ENCODE results near the gene GCSAM. TPM values are rescaled to one million over a fixed set of nuclear protein-coding genes. Genes with fewer than 3 reads are reported as not detected.
A peak's percentile ranks its signal among the peaks of the same experiment; 100 is the strongest.

Gene GCSAM
- total RNA-seq, 1 donor from 2014 or later = 0.67 TPM

DNA sequence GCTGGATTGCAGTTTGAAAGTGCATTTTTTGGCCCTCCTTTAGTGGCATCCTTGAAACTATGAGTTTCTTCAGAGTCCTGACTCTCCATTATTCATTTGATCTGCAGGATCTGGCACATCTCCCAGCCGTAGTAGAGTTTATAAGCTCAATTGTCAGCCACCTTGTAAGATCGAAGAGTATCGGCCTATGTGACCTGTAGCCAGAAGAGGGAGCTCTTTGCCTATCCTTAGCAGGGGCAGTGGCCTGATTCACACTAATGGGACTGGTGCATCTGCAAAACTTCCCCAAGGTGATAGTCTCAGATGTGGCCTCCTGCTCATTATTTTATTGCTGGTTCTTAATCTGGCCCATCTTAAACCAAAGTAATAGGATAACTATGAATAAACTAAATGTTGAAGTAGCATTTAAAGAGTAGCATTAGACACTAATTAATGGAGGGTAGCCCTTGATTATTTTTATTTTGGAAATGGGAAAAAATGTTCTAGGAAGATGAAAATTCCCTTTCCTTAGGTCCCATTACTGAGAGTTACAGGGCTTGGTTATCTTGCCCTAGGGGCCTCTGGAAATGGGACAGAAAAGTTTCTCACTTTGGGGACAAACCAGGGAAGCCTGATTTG is 21.2 kb downstream of the GCSAM start:
- H3K27me3 Mint-ChIP-seq (ENCODE audit: low read depth) = no peaks in the 10 kb centered on the region
- peak in 1 of 2 experiments; percentile 60 for DNase-seq (ENCODE audit: low spot score in 2 of 2, unreplicated experiment in 2 of 2)
- peaks cover 11% of the 10 kb centered on the region for H3K4me1 Mint-ChIP-seq
- H3K9me3 Mint-ChIP-seq = no peaks in the 10 kb centered on the region
- TF ChIP-seq, protein P1, sequence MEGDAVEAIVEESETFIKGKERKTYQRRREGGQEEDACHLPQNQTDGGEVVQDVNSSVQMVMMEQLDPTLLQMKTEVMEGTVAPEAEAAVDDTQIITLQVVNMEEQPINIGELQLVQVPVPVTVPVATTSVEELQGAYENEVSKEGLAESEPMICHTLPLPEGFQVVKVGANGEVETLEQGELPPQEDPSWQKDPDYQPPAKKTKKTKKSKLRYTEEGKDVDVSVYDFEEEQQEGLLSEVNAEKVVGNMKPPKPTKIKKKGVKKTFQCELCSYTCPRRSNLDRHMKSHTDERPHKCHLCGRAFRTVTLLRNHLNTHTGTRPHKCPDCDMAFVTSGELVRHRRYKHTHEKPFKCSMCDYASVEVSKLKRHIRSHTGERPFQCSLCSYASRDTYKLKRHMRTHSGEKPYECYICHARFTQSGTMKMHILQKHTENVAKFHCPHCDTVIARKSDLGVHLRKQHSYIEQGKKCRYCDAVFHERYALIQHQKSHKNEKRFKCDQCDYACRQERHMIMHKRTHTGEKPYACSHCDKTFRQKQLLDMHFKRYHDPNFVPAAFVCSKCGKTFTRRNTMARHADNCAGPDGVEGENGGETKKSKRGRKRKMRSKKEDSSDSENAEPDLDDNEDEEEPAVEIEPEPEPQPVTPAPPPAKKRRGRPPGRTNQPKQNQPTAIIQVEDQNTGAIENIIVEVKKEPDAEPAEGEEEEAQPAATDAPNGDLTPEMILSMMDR (IDR thresholded peaks at IDR 0.05; ENCODE audit: unreplicated experiment) = peak; percentile 55
- H3K36me3 Mint-ChIP-seq = no peaks in the 10 kb centered on the region
- H3K4me3 Mint-ChIP-seq = no peak overlapping the region
- no peak overlapping the region for H3K27ac Mint-ChIP-seq

DNA sequence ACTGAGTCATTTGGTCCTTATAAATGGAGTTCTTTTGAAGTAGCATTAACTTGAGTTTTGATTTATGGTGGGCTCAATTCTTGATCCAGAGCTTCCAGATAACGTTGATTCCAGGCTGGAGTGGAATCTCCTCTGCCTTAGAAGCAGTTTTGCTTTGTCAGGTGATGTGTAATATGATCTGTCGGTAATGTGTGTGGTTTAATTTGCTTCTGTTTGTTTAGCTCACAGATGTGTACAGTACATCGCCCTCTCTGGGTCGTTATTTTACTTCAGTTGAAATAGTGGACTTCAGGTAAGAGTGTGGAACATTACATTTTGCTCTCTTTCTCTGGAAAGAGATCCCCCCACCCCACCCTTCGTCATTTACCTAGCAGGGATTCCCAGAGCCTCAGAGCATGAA is 23.7 kb downstream of the GCSAM start:
- Mint-ChIP-seq H3K9me3 (no peaks in the 10 kb centered on the region), H3K4me1 (peaks cover 11% of the 10 kb centered on the region), H3K27me3 (ENCODE audit: low read depth) (no peaks in the 10 kb centered on the region), H3K27ac (no peak overlapping the region), H3K36me3 (no peaks in the 10 kb centered on the region), H3K4me3 (no peak overlapping the region)
- TF ChIP-seq, protein P1 (IDR thresholded peaks at IDR 0.05; ENCODE audit: unreplicated experiment) = no peak
- DNase-seq (ENCODE audit: low spot score in 2 of 2, unreplicated experiment in 2 of 2) = no peak

DNA sequence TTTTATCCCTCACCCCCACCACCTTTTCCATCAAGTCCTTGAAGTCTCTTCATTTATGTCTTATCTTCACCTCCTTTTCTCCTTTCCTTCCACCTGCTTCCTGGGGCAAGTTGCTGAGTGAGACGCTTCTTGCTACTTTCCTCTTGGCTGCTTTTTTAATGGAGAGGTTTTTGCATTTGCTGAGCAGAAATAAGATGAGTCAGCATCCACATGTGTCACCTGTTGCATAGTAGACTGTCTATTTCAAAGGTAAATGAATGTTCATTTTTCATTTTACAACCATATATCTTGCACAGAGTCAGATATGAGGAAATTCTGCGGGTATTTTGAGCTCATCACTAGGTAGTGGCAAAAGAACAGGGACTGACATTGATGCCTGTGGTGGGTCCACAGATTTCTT is 28.3 kb downstream of the GCSAM start:
- TF ChIP-seq, protein P1 (IDR thresholded peaks at IDR 0.05; ENCODE audit: unreplicated experiment) = no peak
- no peak for DNase-seq (ENCODE audit: low spot score in 2 of 2, unreplicated experiment in 2 of 2)
- H3K4me1 Mint-ChIP-seq = peaks cover 9% of the 10 kb centered on the region
- no peaks in the 10 kb centered on the region for H3K36me3 Mint-ChIP-seq
- H3K27me3 Mint-ChIP-seq (ENCODE audit: low read depth) = no peaks in the 10 kb centered on the region
- H3K9me3 Mint-ChIP-seq = no peaks in the 10 kb centered on the region
- no peak overlapping the region for H3K27ac Mint-ChIP-seq
- H3K4me3 Mint-ChIP-seq = no peak overlapping the region

DNA sequence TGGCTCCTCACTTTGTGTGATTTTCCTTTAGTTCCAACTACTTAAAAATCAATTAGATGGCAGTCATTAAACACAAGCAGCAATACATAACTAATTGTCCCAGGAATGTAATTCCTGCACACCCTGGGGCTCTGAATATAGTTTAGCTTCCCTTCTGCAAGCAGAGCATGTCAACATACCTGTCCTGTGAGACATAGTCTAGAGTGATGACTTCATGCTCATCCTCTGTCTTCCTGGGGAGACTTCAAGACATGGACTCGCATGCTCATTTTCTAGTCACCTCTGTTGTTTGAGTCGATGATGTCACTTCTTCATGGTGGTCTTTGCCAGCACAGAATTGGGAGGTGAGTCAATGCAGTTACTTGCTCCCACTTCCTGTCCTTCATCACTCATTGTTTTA is 31.1 kb downstream of the GCSAM start:
- Mint-ChIP-seq H3K27ac (no peak overlapping the region), H3K27me3 (ENCODE audit: low read depth) (no peaks in the 10 kb centered on the region), H3K4me3 (no peak overlapping the region), H3K9me3 (peaks cover 5% of the 10 kb centered on the region), H3K36me3 (peaks cover 2% of the 10 kb centered on the region), H3K4me1 (no peaks in the 10 kb centered on the region)
- DNase-seq (ENCODE audit: low spot score in 2 of 2, unreplicated experiment in 2 of 2) = no peak
- TF ChIP-seq, protein P1 (IDR thresholded peaks at IDR 0.05; ENCODE audit: unreplicated experiment) = no peak

DNA sequence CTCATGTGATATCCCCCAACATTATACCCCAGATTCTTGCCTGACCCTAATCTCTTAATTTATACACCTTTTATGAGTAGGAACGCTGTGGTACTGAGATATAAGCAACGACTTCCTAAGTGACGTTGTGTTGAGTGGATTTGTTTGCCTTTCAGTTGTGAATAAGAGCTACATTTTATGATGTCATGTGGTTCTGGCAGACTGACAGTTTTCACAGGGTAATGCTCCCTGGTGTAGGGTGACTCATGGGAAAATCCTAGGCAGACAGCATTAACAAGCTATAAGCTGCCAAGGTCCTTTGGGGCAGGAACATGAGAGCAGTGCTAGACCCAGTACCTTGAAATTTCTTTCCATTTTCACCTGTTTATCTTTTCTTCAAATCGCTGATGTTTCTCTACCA is 35.7 kb downstream of the GCSAM start:
- peaks cover 24% of the 10 kb centered on the region for H3K9me3 Mint-ChIP-seq
- TF ChIP-seq, protein P1 (IDR thresholded peaks at IDR 0.05; ENCODE audit: unreplicated experiment) = no peak
- H3K4me3 Mint-ChIP-seq = no peak overlapping the region
- H3K4me1 Mint-ChIP-seq = peaks cover 10% of the 10 kb centered on the region
- no peak overlapping the region for H3K27ac Mint-ChIP-seq
- H3K27me3 Mint-ChIP-seq (ENCODE audit: low read depth) = no peaks in the 10 kb centered on the region
- peaks cover 15% of the 10 kb centered on the region for H3K36me3 Mint-ChIP-seq
- DNase-seq (ENCODE audit: low spot score in 2 of 2, unreplicated experiment in 2 of 2) = no peak

DNA sequence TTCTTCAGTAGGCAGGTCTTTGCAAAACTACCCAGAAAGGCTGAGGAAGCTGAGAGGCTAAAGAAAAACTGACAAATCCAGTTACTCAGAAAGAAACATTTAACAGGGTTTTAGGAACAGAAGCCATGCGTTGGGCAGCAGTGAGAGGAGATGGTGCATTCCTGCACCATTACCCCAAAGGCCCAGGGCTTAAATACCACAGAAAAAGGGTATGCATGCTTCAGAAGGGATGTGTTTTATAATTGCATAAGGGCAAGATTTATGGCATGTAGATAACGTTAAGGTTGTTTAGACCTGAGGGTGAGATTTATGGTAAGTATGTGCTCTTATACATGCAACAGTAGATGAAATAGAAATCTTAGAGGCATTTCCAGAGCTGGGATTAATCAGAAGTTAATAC is 36.9 kb downstream of the GCSAM start:
- peaks cover 24% of the 10 kb centered on the region for H3K9me3 Mint-ChIP-seq
- H3K36me3 Mint-ChIP-seq = peaks cover 15% of the 10 kb centered on the region
- no peak overlapping the region for H3K4me3 Mint-ChIP-seq
- no peak for DNase-seq (ENCODE audit: low spot score in 2 of 2, unreplicated experiment in 2 of 2)
- TF ChIP-seq, protein P1 (IDR thresholded peaks at IDR 0.05; ENCODE audit: unreplicated experiment) = no peak
- peaks cover 15% of the 10 kb centered on the region for H3K4me1 Mint-ChIP-seq
- no peaks in the 10 kb centered on the region for H3K27me3 Mint-ChIP-seq (ENCODE audit: low read depth)
- H3K27ac Mint-ChIP-seq = no peak overlapping the region

All from mesothelial cell of epicardium (in vitro differentiated cells).